HG03045 (cell line): ENCODE measurements around the gene KCNV2.

Experiments
- ATAC-seq: cut with Tn5 transposase; IDR thresholded peaks from one replicate; pipeline ENCODE4 v1.9.1; 2021; ENCODE audit warnings: mild to moderate bottlenecking, moderate library complexity; ENCODE audit not compliant: unreplicated experiment

The KCNV2 gene

DNA sequence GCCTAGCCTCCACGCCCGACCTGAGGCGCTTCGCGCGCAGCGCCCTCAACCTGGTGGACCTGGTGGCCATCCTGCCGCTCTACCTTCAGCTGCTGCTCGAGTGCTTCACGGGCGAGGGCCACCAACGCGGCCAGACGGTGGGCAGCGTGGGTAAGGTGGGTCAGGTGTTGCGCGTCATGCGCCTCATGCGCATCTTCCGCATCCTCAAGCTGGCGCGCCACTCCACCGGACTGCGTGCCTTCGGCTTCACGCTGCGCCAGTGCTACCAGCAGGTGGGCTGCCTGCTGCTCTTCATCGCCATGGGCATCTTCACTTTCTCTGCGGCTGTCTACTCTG is 1.4 kb downstream of the KCNV2 start:
- ATAC-seq: no peak

DNA sequence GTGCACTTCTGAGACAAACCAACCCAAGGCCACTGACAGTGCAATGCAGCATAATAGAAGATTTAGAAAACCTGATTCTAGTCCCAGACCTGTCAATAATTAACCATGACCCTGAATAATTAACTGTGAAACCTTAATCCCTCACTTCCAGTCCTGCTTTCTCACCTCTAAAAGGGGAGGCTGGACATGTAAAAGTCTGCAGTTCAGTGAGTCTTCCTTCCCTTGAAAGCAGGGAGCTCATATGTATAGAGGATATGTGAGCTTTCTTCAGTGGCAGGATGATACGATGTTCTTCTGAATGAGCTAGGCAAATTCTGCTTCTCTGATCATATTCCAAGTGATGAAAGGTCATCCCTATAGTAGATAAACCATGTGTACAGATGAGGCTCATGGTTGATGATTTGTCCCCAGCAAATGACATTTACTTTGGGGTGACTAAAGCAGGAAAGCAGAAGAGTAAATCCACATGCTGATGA is 2.9 kb downstream of the KCNV2 start:
- ATAC-seq: no peak

DNA sequence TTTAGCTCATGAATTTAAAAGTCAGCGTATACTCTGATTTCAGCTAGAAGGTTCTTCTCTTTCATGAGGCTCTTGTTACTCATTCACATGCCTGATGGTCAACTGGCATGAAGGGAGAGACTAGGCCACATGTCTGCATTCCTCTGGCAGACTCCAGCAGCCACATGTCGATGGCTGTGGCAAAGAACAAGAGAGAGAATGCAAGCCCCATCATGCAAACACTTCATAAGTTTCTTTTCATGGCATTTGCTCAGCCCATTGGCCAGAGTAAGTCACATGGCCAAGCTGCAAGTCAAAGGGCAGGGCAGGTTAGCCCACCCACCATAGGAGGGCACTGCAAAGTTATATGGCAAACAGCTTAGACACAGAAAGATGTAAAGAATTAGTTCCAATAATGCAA is 5.4 kb downstream of the KCNV2 start:
- ATAC-seq: no peak

DNA sequence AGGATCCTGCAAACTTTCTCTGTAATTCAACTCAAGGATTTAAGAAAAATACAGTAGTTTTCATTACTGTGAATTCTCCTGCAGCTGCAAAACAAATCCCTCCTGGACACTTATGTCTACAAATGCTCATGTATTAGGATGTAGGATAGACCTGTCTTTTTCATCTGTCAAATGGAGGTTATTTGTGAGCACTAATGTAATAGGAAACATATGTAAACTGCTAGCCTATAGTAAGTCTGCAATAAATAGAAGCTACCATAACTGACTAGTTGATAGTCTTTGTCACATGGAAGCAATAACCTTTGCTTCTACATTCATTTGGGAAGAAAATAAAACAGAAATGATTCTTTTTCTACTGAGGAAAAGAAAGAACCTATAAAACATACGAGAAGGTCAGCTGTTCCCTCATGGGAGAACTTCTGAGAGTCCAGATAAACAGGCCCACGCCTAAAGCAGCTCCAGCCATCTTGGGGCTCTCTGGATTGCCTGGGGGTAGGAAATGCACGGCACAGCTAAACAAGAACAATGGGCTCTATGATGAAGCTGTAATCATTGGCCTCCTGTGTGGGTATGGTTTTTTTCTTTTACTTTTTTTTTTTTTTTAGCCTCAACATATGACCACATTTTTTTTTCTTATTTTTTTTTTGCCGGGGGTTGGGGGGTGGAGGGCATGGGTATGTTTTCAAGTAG is 6.2 kb downstream of the KCNV2 start:
- ATAC-seq: no peak

DNA sequence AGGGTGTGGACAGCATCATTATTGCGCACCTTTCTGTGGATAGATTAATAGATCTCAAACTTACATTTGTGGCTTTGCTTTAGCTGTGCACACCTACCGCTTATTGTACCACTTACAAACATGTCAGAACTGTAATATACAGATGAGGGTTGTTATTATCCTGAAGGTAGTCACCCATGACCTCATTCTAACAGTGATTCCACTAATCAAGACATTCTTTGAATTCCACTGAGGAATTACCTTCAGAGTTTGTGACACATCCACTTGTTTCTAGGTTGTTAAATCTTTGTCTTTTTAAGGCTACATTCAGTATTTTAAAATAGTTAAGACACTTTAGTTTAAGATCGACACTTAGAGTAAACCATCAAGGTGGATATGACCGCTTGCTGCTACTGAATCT is 7.8 kb downstream of the KCNV2 start:
- no peak for ATAC-seq

DNA sequence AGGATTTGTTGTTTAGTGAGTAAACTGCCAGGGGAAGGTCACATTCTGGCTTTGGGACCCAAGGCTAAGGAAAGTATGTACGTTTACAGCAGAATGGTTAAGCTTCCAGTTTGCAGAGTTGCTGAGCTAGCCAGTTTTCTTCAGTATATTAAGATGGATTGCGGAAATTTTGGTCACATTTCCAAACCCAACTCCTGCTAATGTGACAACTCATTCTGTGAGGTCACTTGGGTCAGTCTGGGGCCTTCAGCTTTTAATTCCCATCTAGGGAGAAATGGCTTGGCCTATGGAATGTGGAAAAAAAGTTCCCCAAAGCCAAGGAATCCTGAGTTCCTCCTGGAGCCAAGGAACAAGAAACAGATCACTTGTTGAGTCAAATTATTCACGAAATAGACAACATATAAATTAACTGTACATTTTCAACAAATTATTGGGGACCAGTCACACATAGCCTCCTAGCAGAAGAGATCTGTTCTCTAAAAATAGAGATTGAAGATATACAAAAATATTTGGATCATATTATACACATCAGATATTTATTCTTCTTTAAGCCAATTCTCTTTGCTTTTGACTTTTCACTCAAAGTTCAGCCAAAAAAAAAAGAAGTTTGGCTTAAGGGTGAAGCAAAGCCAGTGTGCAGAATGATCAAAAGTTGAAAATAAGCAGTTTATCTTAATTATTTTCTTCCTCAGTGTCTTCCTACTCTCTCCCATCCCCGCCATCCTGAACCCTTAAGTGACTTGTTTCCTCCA is 8.8 kb downstream of the KCNV2 start:
- ATAC-seq: no peak

DNA sequence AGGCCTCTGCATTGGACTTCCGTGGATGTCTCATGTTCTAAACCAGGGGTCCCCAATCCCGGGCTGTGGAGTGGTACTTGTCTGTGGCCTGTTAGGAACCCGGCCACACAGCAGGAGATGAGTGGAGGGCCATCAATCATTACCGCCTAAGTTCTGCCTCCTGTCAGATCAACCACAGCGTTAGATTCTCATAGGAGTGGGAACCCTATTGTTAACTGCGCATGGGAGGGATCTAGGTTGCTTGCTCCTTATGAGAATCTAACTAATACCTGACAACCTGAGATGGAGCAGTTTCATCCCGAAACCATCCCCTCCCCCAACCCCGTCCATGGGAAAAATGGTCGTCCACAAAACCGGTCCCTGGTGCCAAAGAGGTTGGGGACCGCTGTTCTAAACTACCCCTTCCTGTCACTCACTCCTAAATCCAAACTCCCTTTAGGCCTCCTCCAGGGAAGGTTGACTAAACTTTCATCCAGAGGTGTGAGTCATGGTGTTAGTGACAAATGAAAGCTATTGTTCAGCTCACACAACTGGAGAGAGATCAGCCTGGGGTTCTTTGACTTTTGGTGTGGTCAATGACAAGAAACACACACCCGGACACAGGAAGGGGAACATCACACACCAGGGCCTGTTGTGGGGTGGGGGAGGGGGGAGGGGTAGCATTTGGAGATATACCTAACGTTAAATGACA is 9.5 kb downstream of the KCNV2 start:
- ATAC-seq: no peak

DNA sequence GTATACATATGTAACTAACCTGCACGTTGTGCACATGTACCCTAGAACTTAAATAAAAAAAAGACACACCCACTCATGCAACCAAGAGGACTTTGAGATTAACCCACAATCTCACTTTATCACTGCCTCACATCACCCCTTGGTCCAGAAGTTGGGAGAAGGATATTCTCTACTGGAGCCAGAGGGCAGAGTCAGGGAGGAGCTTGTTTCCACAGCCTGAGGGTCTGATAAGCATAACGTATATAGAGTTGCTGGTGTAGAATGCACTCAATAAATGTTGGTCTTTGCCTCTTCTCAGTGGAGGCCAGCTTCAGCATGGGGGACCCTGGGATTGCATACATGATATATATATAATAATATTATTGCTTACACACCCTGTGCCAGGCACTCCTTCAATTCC is 10.1 kb downstream of the KCNV2 start:
- no peak for ATAC-seq

DNA sequence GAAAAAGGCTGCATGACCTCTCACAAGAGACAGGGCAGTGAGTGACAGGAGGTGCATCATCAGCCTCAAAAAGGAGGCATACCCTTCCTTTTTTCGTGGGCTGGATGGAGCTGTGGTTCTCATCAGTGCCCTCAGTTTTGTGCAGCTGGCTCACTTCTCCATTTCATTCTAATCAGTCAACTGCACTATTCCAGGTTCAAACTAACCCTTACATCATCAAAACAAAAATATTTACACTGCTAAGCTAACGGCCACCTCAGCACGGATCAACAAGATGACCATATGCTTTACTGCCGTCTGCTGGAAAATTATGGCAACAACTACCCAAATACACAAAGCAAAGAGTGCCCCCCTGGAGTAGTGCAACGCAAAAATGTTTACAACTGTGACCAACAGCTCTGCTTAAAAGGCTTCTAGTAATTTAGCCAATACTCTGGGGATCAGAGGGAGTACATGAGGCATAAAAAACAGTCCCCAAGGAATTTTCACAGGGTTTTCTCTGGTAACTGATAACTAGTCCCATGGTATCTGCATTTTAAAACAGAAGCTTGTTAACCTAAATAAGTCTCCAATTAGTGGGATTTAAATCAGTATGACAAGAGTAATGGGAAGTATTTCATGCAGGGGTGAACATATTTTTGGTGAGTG is 10.8 kb downstream of the KCNV2 start:
- ATAC-seq: peak; percentile 76

DNA sequence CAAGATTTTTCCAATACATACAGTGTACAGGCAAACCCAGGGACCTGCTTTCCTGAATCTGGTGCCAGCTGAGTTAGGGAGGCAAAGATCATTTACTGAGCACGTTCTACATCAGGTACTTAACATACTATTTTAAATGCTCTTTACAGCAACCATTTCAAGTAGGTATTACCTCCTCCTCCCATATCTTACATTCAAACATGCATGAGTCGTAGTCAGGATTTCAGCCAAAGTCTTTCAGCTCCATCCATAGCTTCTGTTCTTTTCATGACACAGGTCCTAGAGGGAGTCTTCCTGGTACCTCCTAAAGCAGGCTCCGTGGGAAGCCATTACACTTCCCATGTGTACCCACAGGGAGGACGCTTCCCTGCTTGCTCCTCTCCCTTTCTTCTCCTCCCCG is 11.7 kb downstream of the KCNV2 start:
- no peak for ATAC-seq

DNA sequence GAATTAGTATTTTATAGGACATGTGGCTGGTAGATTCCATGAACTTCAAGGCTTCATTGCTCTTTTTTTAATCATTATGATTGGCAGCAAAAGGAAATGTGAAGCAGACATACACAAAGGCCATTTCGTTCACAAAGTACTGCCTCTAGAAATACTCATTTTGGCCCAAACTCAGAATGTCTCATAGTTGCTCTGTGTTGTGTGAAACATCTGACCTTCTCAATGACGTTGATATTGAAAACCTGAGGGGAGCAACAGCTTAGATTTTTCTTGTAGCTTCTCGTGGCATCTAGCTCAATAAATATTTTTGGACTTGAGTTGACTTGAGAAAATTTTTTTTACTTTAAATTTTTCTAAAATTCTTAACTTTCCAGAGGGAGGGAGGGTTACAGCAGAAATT is 12.4 kb downstream of the KCNV2 start:
- ATAC-seq: no peak

DNA sequence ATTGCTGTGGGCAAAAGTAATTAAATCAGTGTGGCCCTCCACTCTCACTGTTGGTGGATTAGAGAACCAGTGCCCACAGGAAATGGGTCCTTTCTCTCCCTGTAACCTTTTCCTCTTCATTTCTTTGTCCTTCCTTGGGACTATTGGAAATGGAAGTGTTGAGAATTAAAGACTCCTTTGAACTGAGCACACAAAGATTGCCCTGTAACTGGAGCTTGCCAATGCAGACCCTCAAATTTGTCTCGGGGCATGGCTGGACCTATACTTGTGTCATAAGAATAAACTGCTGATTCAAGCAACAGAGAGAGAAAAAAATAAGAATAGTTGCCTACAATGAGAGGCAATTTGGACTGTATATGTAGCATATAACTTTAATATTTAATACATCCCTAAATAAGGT is 13.7 kb downstream of the KCNV2 start:
- ATAC-seq: no peak

DNA sequence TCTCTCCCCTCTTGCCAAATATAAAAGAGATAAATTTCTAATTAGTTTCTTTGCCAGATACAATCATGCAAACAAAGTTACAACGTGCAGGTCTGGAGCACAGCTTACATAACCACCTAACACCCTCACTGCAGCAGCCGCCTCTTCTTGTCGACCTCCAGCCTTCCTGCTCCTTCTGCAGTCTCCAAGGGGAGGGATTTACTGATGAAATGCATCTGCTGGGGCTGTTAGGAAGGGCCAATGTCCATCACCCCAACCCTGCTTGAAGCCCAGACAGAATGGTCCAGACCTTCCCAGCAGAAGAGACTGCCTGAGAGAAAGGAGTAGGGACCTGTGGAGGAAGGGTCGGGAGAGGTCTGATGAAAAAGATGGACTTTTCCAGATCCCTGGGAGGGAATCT is 15.2 kb downstream of the KCNV2 start:
- no peak for ATAC-seq

DNA sequence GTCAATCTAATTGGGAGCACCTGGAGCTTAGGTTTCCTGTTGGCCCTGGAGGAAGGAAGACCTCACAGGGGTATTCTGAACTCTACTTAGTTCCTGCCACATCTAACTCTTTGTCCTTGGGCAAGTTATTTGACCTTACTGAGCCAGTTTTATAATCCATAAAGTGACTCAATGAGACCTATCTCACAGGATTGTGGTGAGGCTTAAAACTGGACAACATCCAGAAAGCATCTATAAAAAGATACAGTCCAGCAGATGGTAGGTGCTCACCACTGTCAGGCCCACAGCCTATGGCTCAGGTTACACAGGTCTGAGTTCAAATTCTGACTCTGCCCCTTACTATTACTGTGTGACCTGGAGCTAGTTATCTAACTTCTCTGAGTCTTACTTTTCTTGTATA is 23.3 kb downstream of the KCNV2 start:
- ATAC-seq: no peak

DNA sequence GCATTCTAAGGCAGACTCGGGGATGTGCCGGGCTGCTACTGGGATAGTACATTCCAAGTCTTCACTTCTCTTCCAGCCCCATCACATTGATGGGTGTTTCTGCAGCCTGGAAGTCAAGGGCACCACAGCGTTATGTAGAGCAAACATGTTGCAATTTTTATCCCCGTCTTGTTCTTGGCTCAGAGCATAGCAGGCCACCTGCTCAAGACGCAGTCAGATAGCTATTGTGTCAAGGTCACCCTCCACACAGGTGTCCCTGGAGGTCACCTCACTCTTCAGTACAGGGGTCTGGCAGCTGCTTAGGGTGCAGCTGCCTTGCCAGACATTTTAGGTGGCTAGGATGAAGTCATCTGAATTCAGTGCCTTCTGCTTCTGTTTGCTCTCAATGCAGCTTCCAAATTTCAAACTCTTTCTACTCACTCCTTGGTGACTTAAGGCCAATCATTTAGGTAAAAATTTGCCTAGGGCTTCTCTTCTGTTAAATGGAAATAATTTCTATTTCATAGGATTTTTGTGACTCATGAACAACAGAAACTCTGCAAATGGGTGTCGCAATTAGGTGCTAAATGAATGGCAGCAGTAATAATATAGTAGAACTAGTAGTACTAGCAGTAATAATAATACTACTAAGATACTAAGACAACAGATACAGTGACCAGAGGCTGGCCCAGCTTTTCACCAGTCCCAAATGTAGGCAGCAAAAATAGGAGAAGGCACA is 24.3 kb downstream of the KCNV2 start:
- ATAC-seq: no peak

DNA sequence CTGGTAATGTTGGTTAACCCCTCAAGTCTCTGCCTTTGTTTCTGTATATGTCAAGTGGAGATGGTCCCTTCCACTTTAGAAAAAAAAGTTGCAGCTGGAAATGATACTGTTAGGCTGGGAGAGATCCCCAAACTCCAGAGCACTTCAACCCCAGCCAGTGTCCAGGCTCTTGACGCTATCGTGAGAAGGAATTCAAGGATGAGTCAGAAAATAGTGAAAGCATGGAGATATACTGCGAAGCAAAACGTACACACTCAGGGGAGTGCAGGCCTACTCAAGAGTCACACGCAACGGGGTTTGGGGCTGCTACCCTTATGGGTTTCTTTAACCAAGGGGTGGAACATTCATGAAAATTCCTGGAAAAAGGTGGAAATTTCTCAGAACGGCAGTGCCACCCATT is 24.9 kb downstream of the KCNV2 start:
- no peak for ATAC-seq

DNA sequence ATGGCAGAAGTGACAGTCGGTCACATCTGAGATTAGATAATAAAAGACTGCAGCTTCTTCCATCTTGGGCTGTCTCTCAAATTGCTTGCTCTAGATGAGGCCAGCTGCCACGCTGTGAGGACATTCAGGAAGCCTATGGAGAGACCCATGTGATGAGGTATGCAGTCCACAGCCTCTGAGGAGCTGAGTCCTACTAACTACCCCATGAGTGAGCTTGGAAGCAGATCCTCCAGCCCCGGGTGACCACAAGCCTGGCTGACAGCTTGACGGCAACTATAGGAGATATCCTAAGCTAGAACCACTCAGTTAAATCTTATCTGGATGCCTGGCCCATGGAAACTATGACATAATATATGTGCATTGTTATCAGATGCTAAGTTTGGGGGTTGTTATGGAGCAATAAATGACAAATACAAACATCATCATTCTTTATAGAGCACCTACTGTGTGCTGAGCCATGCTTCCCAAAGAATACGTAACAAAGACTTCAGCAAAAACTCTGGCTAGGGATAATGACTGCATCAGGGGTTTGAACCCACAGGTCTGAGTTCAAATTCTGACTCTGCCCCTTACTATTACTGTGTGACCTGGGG is 26.7 kb downstream of the KCNV2 start:
- ATAC-seq: no peak

DNA sequence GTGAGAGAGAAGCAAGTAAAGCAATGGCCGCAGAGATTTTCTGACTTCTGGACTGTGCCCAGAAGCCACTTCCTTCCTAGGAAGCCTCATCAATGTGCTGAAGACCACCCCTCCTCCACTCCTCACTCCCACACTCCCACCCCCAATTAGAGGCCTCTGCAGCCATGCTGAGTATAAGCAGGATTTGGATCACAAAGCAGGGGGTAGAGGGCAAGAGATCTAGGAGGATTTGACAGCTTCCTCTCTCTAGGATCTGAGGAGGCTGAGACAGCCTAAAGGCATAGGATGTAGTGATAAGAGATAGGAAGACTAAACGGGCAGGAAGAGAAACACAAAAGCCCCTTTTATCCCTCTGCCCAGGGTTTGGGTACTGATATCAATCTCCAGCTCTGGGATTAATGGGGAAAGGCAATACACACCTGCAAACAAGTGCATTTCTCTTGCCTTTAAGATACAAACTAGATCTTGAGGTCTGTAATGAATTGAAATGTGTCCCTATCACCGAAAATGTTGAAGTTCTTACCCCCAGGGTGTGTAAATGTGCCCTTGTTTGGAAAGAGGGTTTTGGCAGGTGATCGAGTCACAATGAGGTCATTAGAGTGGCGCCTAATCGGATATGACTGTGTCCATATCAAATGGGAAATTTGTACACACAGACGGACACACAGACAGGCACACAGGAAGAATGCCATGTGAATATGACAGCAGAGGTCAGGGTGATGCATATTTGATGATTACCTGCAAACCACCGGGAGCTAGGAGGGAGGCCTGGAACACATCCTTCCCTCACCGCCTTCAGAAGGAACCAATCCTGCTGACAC is 28.5 kb downstream of the KCNV2 start:
- no peak for ATAC-seq

DNA sequence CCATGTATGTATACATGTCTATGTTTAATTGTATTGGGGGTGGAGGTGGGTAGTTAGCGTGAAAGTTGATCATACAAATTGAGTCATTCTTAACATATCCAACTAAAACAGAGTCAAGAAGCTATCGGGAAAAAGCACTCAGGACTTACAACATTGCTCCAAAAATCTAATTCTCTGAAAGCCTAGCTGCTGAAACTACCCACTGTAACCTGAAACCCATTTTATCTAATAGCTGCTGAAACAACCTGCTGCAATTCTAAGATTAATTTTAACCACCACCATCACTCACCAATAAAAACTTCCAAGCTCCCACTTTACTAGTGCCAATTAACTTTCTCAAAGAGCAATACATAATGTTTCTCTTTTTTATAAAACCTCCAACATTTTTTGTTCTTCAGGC is 32.2 kb downstream of the KCNV2 start:
- ATAC-seq: no peak

DNA sequence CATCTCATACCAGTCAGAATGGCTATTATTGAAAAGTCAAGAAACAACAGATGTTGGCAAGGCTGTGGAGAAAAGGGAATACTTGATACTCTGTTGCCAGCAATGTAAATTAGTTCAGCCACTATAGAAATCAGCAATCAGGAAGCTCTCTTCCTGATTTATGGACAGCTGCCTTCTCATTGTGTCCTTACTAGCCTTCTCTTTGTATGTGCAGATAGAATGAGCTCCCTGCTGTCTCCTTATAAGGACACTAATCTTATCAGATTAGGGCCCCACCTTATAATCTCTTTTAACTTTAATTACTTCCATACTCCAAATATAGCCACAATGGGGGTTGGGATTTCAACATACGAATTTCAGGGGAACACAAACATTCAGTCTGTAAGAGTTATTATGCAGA is 38.0 kb downstream of the KCNV2 start:
- no peak for ATAC-seq
